Kidney tubule cell (primary cell): ENCODE results near the gene PVALEF.

Experiments used
- DNase-seq: peaks from one replicate; pipeline ENCODE4 v3.0.0-alpha.2; 2018; ENCODE audit warnings: low spot score

PVALEF gene

DNA sequence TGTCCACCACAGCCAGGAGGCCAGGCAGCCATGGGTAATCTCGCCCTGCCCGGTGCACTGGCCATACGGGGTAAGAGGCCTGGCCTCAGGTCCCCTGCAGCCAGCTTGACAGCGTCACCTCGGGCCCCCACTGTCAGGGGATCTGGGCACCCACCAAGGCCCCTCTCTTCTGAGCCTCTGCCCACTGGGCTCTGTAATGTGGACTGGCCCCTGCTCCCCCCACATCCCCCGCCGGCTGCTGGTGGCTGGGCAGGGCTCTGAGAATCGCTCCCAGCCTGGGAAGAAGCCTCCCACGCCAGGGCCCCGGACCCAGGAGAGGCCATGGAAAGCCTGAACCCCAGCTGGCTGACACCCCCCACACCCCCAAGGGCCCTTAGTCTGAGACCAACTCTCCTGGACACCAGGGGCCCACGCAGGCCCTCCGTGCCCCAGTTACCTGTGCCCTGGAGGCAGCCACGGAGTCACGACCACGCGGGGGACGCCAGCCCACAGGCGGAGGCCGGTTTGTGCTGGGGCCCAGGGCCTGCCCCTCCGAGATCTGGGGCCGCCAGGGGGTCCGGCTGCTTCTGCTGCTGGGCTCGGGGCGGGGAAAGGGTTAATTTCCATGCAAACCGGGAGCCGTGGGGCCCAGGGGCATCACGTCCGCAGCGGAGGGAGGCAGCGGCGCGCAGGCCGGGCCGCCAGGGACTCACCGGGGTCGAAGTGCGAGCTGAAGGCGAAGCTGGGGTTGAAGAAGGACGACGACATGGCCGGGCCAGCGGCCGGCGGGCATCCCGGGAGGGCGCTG is at the start of gene PVALEF:
Gene PVALEF (plus strand): TSS at position 262 of the 787 bp plus-strand sequence. CDS start 15,720 bp downstream, outside the sequence.
- DNase-seq = no peak

DNA sequence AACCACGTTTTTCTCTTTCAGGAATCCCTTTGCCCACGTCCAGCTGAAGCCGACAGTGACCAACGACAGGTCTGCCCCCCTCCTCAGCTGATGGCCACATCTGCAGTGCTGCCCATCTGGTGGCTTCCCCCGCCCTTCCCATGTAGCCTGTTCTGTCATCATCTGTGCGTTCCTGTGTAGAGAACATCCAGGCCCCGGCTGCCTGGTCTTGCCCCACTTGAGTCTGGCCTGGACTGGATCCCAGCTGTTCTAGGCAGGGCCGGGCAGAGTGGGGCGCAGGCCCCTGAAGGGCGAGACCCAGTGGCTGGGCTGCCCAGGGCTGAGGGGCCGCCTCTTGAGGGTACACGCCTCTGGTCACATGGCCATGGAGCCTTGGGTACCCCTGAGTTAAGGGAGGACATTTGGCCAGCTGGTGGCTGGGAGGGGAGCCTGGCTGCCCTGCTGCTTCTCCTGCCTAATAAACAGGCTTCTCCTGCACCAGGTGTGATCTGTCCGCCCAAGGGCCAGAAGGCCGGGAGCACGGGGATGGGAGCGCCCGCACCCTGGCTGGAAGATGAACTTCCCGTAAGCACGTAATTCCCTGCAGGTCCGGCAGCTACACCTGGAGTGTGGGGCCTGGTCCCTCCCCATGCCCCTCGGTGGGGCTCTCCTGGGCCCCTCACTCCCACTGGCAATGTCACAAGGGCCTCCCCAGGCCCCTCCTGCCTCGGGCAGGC is 49.4 kb upstream of the PVALEF start:
- DNase-seq = no peak

DNA sequence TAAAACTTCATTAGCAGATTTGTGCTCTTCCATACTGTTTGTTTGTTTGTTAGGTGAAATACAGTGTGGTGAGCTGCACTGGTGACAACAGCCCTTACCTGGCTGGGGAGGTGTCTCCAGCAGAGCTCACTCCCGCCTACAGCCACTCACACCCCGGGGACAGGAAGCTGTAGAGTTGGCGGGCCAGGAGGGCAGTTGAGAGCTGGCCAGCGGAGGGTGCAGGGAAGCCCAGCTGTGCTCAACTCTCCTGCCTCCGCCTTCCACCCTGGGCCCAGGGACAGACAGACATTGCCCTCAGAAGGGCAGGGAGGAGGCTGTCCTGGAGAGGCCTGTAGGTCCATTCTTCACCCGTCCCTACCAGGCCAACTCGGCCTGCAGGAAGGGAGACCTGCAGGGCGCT is 48.6 kb upstream of the PVALEF start:
- no peak for DNase-seq

DNA sequence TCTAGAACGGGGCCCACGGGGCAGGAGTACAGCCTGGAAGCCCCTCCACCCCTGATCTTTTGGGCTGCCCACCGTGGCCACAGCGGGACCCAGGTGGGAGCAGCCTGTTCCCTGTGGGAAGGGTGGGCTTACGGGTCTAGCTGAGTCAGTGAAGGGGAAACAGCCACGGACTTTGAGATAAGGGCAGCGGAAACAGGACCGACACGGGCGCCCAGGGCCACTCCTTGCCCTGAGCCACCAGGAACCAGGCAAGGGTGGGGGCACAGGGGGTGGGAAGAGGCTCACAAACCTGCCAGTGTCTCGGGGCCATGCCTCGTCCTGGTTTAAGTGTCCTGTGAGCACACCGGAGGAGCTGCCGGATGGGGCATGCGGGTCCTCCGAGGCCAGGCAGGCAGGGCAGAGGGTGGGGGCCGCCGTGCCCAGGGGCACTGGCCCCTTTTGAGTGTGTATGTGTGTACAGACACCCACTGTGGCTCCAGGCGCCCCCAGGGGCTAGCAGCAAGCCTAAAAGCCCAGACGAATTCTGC is 47.6 kb upstream of the PVALEF start:
- no peak for DNase-seq

DNA sequence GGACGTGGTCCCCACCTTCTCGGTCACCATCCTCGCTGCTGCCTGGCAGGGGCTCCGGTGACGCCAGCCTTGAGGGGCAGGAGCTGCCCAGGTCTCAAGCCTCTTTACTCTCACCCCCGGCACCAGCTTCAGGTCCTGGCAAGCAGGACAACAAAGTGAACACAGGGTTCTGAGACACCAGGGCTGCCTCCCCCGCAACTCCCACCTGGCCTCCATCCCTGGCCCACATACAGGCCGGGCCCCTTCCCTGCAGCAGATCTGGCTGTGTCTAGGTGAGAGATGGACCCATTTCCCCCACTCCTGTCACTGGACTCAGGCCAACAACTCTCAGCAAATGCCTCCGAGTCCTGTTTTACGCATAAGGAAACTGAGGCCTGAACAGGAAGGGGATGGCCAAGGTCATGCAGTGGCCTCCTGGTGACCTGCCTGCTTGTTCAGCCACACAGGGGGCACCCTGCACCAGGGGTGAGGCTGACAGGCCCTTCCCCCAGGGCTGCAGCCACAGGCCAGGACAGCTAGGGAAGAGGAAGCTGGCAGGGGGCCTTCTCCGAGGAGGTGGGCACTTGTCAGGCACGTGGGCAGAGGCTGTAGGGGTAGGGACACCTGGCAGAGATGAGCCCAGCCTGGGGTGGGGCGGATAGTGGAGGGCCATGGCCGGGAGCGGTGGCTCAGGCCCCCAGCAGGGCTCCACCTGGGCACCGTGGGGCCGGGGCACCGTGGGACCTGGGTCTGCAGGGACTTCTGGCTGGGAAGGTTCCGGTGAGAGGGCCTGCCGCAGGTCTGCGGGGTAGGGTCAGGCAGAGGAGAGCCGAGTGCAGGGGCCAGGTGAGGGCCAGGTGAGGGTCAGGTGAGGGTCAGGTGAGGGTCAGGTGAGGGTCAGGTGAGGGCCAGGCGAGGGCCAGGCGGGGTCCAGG is 46.7 kb upstream of the PVALEF start:
- no peak for DNase-seq

DNA sequence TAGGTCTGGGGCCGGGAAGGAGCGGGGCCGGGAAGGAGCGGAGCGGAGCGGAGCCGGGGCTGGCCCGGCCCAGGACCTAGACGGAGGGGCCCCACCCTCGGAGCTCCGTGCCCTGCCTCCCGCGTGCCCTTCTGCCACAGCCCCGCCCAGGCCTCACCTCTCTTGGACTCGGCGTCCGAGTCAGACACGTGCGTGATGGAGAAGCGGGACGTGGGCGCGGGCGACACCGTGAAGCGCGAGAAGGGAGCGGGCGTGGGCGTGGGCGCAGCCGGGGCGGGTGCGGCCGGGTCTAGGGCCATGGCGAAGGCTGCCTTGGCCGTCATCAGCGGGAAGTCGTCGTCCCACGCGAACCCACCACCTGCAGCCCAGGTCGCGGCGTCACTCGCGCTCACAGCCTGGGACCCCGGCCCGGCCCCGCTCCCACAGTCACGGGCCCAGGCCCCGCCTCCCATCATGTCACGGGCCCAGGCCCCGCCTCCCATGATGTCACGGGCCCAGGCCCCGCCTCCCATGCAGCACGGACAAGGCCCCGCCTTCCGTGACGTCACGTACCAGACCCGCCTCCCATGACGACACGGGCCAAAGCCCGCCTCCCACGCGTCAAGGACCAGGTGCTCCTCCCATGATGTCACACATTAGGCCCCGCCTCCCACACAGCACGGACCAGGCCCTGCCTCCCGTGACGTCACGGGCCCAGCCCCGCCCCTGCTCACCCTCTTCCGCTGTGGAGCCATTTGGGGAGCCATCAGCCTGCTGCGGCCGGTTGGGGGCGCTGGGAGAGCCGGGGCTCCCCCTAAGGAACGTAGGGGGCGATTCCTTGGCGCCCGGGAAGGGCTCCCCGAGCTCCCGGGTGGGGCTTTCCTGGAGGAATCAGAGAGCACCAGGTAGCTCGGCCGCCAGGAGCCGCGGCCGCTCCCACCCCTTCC is 45.8 kb upstream of the PVALEF start:
- DNase-seq = peak; percentile 91

DNA sequence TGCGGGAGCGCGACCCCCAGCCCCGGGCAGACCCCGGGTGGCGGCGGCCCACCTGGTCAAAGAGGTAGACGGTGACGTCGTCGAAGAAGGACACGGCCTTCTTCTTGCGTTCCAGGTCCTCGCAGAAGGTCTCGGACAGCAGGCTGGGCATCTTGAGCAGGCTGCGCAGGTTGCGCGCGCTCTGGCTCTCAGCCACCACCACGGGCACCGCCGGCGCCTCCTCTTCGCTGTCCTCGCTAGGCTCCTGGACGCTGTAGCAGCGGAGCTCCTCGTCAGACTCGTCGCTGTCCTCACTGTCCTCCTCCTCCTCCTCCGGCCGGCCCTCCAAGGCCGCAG is 45.2 kb upstream of the PVALEF start:
- DNase-seq = no peak

DNA sequence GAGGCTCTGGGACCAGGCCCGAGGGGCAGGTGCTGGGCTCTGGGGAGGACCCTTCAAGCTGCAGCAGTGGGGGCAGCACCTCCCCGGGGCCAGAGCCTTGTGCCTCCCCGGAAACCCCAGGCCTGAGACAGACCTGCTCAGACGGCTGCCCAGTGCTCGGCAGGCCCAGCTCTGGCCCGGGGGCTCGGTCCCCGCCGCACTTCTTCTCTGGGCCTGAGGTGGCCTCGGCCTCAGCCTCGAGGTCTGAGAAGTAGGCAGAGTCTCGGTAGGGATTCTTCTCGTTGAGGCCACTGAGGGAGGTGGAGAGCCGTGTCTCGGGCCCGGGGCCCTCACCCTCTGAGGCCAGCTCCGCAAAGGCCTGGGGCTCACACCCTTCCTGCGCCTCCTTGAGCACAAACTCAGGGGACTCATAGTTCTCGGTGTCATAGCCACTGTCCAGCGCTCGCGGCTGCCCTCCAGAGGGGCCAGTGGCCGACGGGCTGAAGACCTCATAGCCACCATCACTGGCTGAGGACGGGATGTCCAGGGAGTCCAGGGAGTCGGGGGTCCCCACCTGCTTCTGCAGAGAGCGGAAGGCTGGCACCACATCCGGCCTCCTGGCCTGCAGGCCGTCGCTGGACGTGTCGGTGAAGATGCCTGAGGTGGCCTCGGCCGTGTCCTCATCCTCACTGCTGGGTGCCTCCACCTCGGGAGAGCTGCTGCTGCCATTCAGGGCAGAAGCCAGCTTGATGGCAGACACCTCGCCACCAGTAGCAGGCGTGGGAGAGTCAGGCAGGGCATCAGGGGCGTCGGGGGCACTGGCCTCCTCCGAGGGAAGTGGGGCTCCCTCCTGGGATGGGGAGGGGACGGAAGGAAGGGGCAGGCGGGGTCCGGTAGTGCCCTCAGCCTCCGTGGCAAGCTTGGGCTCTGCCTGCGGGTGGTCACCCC is 44.3 kb upstream of the PVALEF start:
- no peak for DNase-seq

DNA sequence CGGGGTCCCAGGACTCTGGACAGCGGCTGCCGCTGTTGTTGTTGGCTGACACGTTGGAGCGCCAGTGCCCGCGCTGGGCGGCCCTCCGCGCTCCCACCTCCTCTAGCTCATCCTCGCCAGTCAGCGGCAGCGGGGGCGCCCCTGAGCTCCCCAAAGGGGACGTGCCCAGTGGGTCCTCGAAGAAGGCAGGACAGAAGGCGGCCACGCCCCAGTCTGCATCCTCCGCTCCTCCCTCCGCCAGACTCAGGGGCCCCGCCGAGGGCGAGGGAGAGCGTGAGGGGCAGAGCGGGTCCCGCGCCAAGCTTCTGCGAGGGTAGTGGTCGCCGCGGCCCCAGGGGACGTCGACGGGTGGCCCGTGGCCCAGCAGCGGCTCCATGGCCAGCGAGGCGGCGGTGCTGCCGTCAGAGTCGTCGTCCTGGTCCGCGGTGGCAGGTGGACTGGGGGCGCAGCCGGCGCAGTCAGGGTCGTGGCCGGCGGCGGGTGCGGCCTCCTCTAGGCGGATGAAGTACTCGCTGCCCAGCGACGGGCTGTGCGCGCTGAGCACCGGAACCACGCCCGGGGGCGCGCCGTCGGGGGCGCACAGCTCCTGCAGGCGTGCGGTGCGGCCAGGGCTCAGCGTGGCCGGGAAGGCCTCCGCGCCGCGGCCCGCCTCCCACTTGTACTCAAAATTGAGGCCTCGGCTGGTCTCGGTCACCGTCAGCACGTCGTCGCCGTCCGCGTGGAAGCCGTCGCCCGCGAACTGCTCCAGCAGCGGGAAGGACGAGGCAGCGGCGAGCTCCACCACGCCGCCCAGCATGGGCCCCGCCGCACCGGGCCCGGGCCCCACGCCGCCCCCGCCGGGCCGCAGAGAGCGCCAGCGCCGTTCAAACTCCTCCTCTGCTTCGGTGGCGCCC is 43.2 kb upstream of the PVALEF start:
- no peak for DNase-seq

DNA sequence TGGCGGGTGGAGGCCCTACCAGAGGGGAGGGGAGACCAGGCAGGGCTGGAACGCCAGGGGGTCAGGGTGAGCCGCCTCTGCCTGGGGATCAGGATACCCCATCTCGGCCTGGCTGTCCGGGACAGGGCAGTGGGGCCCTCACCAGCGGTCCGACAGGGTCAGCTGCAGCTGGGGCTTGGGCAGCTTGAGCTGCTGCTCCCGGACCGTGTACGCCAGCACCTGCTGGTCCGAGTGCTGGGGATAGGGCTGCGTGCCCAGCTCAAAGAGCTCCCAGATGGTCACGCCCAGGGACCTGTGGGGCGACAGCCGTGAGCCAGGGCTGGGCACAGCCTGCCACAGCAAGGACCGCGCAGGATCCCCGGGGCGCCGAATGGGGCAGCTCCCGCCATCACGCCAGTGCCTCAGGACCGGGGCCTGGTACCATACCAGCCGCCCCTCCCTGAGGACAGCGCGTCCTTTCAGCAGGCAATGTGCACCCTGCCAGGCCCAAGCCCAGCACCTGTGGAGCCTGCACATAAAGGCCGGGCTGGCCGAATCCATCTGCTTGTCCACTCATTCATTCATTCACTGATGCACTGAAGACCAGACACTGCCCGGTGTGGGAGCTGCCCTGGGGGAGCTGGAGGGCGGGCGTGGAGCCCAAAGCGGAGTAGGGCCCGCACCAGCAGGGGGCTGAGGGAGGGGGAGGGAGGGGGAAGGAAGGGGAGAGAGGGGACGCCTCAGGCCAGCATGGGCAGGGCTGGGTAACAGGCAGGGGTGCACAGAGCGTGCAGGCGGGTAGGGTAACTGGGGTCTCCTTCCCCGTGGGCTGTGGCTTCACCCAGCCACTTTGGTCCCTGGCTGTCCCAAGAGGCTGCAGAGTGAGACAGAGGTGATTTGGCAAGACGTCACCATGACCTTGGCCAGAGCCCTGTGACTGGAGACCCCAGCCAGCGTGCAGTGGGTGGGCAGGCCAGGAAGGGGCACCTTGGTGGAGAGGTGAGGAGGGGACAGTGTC is 42.0 kb upstream of the PVALEF start:
- no peak for DNase-seq

DNA sequence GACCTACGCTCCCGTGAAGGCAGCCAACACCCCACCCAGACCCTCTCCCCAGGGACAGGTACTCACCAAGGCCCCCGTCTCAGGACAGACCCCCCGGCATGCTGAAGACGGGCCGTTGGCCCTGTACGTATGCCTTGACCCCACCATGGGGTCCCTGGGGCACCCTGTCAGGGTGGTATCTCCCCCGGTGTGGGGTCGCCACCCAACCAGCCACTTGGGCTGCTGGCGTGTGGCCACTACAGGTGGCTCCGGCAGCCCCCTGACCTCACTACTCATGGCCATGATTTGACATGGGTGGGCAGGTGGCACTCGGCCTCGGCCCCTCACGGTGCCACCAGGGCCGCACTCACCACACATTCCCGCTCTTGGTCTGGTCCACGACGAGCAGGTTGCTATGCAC is 40.9 kb upstream of the PVALEF start:
- DNase-seq = no peak

DNA sequence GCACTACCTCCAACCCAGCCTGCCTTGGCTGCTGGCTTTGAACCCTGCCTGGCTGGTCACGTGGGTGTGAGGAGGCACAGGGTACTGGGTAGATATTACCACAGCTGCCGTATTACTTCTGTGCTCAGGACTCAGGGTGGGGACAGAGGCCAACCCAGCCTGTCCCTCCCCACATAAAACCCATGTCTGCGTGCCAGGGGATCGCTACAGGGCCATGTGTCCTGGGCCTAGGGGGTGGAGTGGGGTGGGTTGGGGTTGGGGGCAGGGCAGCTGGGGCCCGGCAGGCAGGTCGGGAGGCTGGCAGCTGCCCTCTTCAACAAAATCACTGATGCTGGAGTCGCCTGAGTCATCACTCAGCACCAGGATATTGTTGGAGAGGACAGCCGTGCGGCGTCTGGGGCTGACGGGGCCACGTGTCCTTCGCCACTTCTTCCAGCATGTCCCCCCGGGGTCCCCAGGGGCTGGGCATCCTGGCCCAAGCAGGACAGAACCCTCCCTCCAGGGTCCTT is 39.7 kb upstream of the PVALEF start:
- DNase-seq = peak; percentile 4

DNA sequence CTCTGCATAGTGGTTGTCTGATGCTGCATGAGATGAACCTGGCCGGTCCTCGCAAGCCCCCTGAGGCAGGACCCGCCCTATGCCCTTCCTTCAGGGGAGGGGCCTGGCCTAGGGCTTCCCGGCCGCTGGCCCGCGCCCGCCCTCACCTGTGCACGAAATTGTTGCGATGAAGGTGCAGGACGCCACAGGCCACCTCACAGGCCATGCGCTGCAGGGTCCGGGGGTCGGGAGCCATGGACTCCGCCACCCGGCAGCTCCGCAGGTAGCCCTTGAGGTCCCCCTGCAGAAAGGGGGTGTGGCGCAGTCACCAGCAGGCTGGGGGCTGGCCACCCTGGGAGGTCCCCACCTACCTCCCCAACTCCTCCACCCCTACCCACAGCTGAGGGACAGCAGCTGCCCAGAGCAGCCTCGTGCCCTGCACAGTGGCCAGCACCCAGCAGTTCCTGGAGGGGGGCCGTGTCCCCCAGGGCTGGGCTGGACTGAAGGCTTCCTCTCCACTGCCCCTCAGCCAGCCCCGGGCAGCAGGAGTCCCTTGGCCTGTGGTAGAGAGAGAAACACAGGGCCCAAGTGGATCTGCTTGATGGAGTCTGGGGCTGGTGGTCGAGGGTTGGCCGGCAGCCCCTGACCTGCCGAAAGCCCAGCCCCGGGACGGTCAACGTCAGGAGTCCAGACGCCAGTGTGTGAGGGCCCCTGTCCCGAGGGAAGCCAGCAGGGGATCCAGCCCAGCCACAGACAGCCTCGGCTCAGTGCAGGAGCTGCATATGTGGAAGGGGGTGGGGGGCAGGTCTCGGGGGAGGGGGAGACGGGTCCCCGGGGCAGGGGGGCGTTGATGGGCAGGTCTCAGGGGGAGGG is 38.8 kb upstream of the PVALEF start:
- no peak for DNase-seq

DNA sequence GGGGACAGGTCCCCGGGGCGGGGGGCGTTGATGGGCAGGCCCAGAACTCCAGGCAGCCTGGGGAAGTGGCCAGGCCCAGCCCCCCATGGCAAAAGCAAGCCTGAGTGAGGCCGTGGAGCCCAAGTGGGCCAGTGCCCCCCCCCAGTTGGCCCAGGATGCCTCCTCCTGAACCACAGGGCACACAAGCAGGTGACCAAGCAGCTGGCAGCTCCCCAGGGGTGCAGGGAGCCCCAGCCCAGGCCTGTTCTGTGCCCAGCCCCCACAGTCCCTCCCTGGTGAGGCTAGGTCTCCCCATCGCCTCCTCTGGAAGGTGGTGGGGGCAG is 38.2 kb upstream of the PVALEF start:
- DNase-seq = no peak

DNA sequence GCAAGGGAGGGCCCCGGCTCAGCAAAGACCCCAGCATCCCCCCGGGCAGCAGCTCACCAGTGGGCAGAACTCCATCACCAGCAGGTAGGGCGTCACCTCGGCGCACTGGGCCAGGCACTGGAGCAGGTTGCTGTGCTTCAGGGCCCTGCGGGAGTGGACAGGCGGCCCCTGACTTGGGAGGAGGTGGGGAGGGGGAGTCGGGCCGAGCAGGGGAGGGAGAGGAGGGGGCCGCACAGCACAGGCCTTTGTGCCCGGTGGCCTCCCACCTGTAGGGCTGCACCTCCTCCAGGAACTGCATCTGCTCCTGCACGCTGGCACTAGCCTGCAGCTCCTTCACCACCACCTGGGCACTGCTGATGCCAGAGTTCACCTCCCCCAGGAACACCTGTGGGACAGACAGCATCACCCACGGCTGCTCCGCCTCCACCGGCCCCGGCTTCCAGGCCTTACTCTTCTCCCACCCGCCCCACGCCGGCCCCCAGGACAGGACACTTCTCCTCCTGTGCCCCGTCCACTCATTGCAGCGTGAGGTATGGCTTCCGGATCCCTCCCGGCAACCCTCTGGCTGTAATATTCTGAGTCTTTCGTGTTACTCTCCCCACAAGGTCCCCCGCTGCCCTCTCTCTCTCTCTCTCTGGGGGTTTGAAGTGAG is 37.7 kb upstream of the PVALEF start:
- DNase-seq = no peak

DNA sequence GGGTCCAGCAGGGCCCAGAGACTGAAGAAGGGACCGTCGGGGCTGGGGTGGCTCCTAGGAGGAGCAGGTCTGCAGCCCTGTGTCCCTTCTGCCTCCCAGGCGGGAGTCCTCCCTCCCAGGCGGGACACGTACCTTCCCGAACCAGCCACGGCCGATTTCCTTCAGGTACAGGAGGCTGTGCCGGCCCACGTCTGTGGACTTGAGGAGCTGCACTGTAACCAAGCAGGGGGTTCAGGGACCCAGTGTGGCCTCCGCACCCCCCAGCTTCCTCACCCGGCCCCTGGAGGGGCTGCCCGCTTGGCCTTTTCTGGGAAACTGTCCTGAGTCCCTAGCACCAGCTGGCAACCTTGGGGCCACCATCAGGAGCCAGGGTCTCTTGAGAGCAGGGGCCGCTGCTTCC is 37.0 kb upstream of the PVALEF start:
- DNase-seq = no peak
